CD4-positive, alpha-beta T cell treated with Interleukin-6 at 100 ng/mL for 8 hours (primary cell): ENCODE measurements around the gene MLEC.
"Not testable (repeated sequence)": the region's sequence is repeated elsewhere in the genome, so short reads cannot be mapped to it uniquely, and the experiment has no call there.

ENCODE experiments used
- DNase-seq: peaks from one replicate; pipeline ENCODE4 v3.0.0-alpha.2; 2020; ENCODE audit warnings: mixed read lengths, low spot score

Gene MLEC

DNA sequence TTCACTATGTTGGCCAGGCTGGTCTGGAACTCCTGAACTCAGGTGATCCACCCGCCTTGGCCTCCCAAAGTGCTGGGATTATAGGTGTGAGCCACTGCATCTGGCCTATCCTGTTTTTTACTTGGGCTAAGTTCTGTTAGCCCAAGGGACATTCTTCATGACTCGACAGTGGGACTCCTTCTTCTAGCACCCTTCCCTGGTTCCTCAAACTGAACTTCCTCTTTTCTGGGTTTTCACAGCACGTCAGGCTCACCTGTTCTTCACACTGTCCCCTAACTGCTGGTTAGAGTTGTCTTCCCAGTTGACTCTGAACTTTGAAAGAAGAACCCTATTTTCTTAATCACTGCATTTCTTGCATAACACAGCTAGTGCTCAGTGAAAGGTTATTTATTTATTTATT, 24.1 kb upstream of the MLEC start:
- no peak for DNase-seq

GRCh38 chr12:120663741-120664140, 23.2 kb upstream of the MLEC start:
- no peak for DNase-seq

DNA sequence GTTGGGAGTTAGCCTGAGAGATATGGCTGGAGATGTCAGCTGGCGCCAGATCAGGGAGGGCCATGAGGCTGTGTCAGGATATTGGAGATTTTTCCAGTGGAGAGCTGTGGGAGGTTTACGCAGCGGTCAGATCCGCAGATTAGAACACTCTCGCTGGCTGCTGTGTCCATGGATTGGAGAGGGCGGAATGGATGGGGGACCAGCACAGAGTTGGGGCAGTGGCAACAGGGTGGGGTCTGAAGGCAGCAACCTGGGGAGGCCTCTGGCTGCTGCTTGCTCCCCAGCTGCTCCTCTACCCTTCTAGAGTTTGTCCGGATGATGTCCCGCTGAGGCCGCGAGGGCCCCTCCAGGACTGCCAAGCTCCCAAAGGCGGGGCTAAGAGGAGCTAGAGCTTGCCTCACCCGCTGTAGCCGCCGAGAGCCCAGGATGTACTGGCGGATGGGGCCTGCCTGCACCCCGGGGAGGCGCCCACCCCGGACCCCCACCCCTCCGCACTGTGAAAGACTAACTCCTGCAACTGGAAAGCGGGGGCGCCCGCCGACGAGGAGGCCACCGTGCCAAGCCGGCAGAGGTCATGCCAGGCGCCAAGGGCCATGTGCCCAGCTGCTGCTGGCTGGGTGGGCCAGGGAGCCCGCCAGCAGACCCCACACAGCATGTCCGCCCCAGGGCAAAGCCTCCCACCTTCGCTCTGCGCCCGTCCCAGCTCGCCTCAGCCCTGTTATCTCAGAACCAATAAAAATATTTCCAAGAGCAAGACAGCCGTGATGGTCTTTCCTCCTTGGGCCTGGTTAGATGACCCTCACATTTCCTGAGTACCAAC, 20.2 kb upstream of the MLEC start:
- no peak for DNase-seq

GRCh38 chr12:120668091-120668867, 18.7 kb upstream of the MLEC start:
- DNase-seq, result no peak

GRCh38 chr12:120668868-120669840, 17.8 kb upstream of the MLEC start:
- no peak for DNase-seq

- DNase-seq, result not testable (repeated sequence)
Measured at GRCh38 chr12:120670237-120670636, 16.7 kb upstream of the MLEC start.

GRCh38 chr12:120670667-120671066, 16.3 kb upstream of the MLEC start:
- DNase-seq, result no peak

DNA sequence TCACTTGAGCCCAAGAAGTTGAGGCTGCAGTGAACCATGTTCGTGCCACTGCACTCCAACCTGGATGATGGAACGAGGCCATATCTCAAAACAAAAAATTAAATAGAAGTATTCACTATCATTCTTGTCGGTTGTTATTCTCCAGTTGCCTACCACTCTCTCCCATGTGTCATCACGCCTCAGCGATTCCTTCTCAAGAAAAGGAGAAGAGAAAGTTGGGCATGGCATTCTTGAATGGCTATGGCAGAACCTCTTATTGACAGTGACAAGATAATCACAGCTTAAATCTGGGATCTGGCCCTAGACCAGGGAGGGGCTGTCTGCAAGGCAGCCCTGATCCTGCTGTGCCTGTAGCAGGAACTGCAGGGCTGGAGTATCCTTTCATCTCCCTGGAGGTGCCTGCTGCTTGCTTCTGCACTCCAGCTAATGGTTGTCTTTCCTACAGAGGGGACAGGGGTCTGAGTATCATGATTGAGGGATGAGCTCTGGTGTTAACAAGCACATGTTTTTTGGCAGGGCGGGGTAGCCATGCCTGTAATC, 12.8 kb upstream of the MLEC start:
- no peak for DNase-seq

GRCh38 chr12:120677765-120678473, 9.0 kb upstream of the MLEC start:
- DNase-seq, result no peak

DNA sequence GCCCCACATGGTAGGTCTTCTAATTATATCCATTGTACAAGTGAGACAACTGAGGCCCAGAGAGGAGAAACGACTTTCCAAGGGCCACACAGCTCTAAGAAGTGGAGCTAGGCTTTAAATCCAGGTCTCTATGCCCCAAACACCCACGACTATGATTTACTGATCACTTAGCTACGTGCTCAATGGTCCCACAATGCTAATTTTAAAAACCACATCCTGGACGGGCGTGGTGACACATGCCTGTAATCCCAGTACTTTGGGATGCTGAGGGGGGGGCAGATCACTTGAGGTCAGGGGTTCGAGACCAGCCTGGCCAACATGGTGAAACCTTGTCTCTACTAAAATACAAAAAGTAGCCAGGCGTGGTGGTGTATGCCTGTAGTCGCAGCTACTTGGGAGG, 8.4 kb upstream of the MLEC start:
- no peak for DNase-seq

DNA sequence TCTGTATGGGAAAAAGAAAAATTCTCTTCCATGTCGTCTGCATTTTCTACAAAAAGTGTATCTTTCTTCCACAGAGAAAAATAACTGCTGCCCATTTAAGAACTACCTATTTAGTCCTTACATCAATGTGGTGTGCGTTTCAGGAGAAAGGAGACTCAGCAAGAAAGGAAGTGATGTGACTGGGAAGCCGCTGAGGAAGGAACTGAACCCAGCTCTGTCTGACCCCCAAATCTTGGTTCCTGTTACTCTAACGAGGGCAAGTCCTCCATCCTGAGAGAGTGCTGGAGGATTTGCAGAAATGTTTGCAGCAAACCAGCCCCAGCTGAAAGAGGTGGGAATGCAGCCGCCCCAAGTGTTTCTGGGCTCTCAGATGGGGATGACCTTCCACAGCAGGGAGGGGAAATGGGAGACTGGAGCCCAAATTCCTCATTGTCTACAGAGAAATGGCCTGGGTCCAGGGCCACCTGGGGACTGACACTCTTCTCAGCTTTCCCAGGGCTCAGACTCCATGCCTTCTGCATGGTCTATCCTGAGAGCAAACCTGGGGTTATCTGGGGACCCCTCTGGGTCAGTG, 6.7 kb upstream of the MLEC start:
- no peak for DNase-seq

DNA sequence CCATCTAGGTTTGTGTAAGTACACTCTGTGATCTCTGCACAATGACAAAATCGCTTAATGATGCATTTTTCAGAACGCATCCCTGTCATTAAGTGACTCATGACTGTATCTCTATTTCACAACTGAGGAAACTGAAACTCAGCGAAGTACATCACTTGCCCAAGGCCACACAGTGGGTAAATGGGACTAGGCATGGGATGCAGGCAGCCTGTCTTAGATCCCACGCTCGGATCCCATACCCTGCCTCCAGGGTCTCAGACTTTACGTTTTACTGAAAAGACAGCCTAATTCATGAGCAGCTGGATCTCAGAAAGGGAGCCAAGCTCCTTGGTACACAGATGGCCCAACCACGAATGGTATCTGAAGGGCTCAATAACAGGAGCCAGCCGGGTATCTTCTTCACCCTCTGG, 2.4 kb upstream of the MLEC start:
- DNase-seq, result no peak

GRCh38 chr12:120685522-120685921, 1.4 kb upstream of the MLEC start:
- DNase-seq, result no peak

GRCh38 chr12:120686151-120686689, 729 bp upstream of the MLEC start:
- DNase-seq, result peak; percentile 98

DNA sequence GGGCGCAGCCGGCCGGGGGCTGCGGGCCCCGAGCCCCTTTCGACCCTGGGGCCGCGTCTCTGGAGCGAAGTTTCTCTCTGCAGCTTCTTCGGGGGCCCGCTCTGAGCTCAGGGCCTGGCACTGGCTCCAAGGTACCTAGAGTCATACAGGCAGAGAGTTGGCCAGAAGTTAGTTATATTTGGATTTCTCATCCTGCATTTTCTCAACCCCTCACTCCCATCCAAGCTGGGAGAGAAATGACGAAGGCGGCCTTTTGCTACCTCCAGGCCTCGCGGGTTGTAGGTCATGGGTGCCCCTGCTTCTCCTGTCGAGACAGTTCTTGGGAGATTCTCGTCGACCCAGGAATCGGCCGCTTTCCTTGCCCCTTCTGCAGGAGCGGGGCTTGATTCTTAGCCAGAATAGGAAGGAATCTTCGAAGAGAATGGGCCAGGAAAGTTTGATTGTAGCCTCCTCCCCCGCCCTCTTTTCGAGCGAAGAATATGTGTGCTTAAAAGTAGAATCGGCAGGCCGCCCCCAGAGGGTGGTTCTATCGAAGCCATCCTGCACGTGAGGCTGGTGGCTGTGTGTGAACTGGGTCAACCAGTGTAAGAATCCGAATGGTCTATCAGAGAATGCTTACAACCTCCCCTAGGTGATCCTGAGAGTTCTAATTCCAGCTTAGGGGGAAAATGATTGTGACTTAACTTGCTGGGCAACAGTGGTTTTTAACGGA, 785 bp downstream of the MLEC start:
- peak; percentile 26 for DNase-seq

DNA sequence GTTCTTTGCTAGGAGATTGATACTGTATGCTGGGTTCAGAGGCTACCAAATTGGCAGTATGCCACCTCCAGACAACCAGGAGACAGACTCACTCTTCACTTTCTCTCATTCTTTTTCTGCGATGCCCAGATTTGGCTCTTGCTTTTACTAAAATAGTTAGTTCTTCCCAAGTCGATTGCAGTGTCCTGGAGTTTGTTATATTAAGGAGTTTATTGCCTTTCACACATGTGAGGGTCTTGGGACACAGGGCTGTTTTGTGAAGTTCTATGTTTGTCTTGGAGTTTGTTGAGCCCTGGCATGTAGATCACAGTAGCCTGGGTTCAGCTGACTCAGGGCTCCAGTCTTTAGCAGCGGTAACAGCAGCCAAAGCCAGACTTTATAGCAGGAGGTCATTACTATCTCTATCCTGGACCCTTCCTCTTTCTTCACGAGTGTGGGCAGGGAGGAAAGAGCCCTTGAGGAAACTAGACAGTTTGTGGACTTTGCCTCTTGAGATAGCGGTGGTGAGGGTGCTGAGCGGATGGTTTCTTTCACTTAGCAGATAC, 1.6 kb downstream of the MLEC start:
- no peak for DNase-seq

- DNase-seq, result no peak
Measured at GRCh38 chr12:120689397-120690082, 2.6 kb downstream of the MLEC start.

GRCh38 chr12:120690083-120690450, 3.1 kb downstream of the MLEC start:
- no peak for DNase-seq

- DNase-seq, result no peak
Measured at GRCh38 chr12:120690978-120691377, 4.0 kb downstream of the MLEC start.
